OCI-LY7 (cell line): Measurements from ENCODE around the gene ANKRD13A. TPM values are rescaled to one million over a fixed set of nuclear protein-coding genes. Genes with fewer than 3 reads are reported as not detected.

Experiments used
- BruUV-seq: library from RNA; stranded (reverse); fragments of 400-500 nt; replicated peaks from 2 replicates; lab custom pipeline; 2021; lab: Mats Ljungman, UMichigan
- CTCF ChIA-PET: fragments of 300-600 bp; sonication (Branson Sonifier 250); formaldehyde crosslinking; loops from one replicate; lab custom pipeline; 2022; ENCODE audit warnings: antibody characterized with exemption; ENCODE audit not compliant: unreplicated experiment; lab: Charles Lee
- POLR2A ChIA-PET: fragments of 300-600 bp; sonication (Branson Sonifier 250); formaldehyde crosslinking; loops from one replicate; lab custom pipeline; 2022; ENCODE audit warnings: antibody characterized with exemption; lab: Charles Lee
- DNase-seq: peaks from one replicate; pipeline ENCODE4 v3.0.0-alpha.2; 2015; ENCODE audit warnings: low spot score
- H2AFZ ChIP-seq: fragments of 200-600 bp; sonication (generic), shearing (Covaris generic); 2 replicates; pipeline ENCODE4 v1.6.1; 2014; ENCODE audit warnings: mild to moderate bottlenecking, antibody characterized with exemption, low read length, moderate library complexity
- H3K27ac ChIP-seq: fragments of 200-600 bp; sonication (generic); 2 replicates; pipeline ENCODE4 v1.5.1; 2014; ENCODE audit warnings: mixed run types, low read depth, mild to moderate bottlenecking, moderate library complexity, low read length, inconsistent platforms; ENCODE audit not compliant: poor library complexity, severe bottlenecking
- H3K36me3 ChIP-seq: fragments of 200-600 bp; sonication (generic); 2 replicates; pipeline ENCODE4 v1.6.1; 2014; ENCODE audit warnings: mild to moderate bottlenecking, antibody characterized with exemption, low read length, moderate library complexity, mixed read lengths; ENCODE audit not compliant: insufficient read depth
- H3K4me1 ChIP-seq: fragments of 200-600 bp; sonication (generic); 2 replicates; pipeline ENCODE4 v1.5.1; 2014; ENCODE audit warnings: mild to moderate bottlenecking, low read length; ENCODE audit not compliant: insufficient read depth, poor library complexity, severe bottlenecking
- H3K4me2 ChIP-seq: fragments of 200-600 bp; sonication (generic); 2 replicates; pipeline ENCODE4 v1.6.1; 2014; ENCODE audit warnings: mild to moderate bottlenecking, low read length
- H3K4me3 ChIP-seq: fragments of 200-600 bp; sonication (generic); 2 replicates; pipeline ENCODE4 v1.5.1; 2014; ENCODE audit warnings: mild to moderate bottlenecking, low read depth, low read length; ENCODE audit not compliant: poor library complexity, severe bottlenecking
- H3K79me2 ChIP-seq: fragments of 200-600 bp; sonication (generic); 2 replicates; pipeline ENCODE4 v1.6.1; 2016; ENCODE audit warnings: low read depth, mild to moderate bottlenecking, low read length, moderate library complexity, mixed read lengths; ENCODE audit not compliant: insufficient read depth
- H3K9me2 ChIP-seq: fragments of 200-600 bp; sonication (generic); 2 replicates; pipeline ENCODE4 v1.6.1; 2016; ENCODE audit warnings: mild to moderate bottlenecking, low read length, mixed read lengths; ENCODE audit not compliant: insufficient read depth
- H3K9me3 ChIP-seq: fragments of 200-600 bp; sonication (generic); 2 replicates; pipeline ENCODE4 v1.6.1; 2014; ENCODE audit warnings: mild to moderate bottlenecking, mixed run types, low read length, mixed read lengths
- H4K20me1 ChIP-seq: fragments of 200-600 bp; sonication (generic); 2 replicates; pipeline ENCODE4 v1.6.1; 2014; ENCODE audit warnings: mild to moderate bottlenecking, antibody characterized with exemption, low read length, moderate library complexity, mixed read lengths; ENCODE audit not compliant: insufficient read depth
- CTCF ChIP-seq: fragments of 200-600 bp; sonication (generic); conservative IDR thresholded peaks from 2 replicates; pipeline ENCODE4 v1.5.1; 2014; ENCODE audit warnings: mild to moderate bottlenecking, antibody characterized with exemption, low read length, moderate library complexity, mixed read lengths
- EZH2phosphoT487 ChIP-seq: fragments of 200-600 bp; sonication (generic); IDR thresholded peaks from 2 replicates; pipeline ENCODE4 v1.6.1; 2018; ENCODE audit warnings: low read depth, borderline replicate concordance, mild to moderate bottlenecking, mixed run types, antibody characterized with exemption, low read length, moderate library complexity, mixed read lengths
- intact Hi-C: fragments of 100-400 bp; cut with micrococcal nuclease; formaldehyde crosslinking; loops from one replicate; pipeline ENCODE4 v1.10.0; 2022; ENCODE audit not compliant: unreplicated experiment
- total RNA-seq, 2 experiments: library from RNA; depleted of rRNA in 1 of 2; stranded (reverse); fragments of >200 nt in 1 of 2; shearing (Covaris generic) in 1 of 2; gene quantifications; 2 replicates each; pipeline ENCODE4 v1.2.3, GENCODE V29; 2014 to 2022

The ANKRD13A gene
- total RNA-seq, 2 experiments from 2014 or later, result 140 to 216 TPM

GRCh38 chr12:110073049-110073831, 74.0 kb downstream of the ANKRD13A start:
- no peaks in the 10 kb centered on the region for H3K9me3 ChIP-seq
- peak overlapping the region; percentile 58 for H3K4me2 ChIP-seq
- ChIA-PET POLR2A (interaction anchor here (0.6 to 1.5 kb wide), 5 partner anchors 9 to 71 kb away, joined by 3 to 5 read pairs (median 3); no protein-coding TSS in a partner anchor), CTCF (no interaction called here)
- TF ChIP-seq EZH2phosphoT487 (no peak), CTCF (no peak)
- no peaks in the 10 kb centered on the region for H4K20me1 ChIP-seq
- no peaks in the 10 kb centered on the region for H3K79me2 ChIP-seq
- no TSS peak for BruUV-seq
- H2AFZ ChIP-seq, result peak overlapping the region; percentile 88
- H3K4me3 ChIP-seq, result peak overlapping the region; percentile 48
- H3K36me3 ChIP-seq, result no peaks in the 10 kb centered on the region
- peaks cover 19% of the 10 kb centered on the region for H3K4me1 ChIP-seq
- intact Hi-C loops, result no loop called here
- peak; percentile 54 for DNase-seq
- no peak overlapping the region for H3K27ac ChIP-seq
- no peaks in the 10 kb centered on the region for H3K9me2 ChIP-seq

- TF ChIP-seq EZH2phosphoT487 (no peak), CTCF (no peak)
- Histone ChIP-seq H3K9me2 (no peaks in the 10 kb centered on the region), H3K9me3 (no peaks in the 10 kb centered on the region), H3K4me1 (peaks cover 20% of the 10 kb centered on the region), H3K4me2 (no peak overlapping the region), H3K27ac (no peak overlapping the region), H3K36me3 (no peaks in the 10 kb centered on the region), H2AFZ (peak overlapping the region; percentile 88; the same call in 1 of the 2 replicates), H4K20me1 (no peaks in the 10 kb centered on the region), H3K79me2 (no peaks in the 10 kb centered on the region), H3K4me3 (no peak overlapping the region)
- intact Hi-C loops, result no loop called here
- ChIA-PET CTCF (no interaction called here), POLR2A (interaction anchor here (0.6 to 1.5 kb wide), 5 partner anchors 10 to 72 kb away, joined by 3 to 5 read pairs (median 3); no protein-coding TSS in a partner anchor)
- no peak for DNase-seq
- BruUV-seq, result no TSS peak
Observed at GRCh38 chr12:110074089-110074488, 74.9 kb downstream of the ANKRD13A start.

- Histone ChIP-seq H3K4me1 (peaks cover 35% of the 10 kb centered on the region), H3K79me2 (no peaks in the 10 kb centered on the region), H3K36me3 (no peaks in the 10 kb centered on the region), H4K20me1 (no peaks in the 10 kb centered on the region), H3K9me2 (no peaks in the 10 kb centered on the region), H3K4me2 (no peak overlapping the region), H2AFZ (no peak overlapping the region), H3K9me3 (no peaks in the 10 kb centered on the region), H3K4me3 (no peak overlapping the region), H3K27ac (no peak overlapping the region)
- BruUV-seq, result no TSS peak
- TF ChIP-seq CTCF (no peak), EZH2phosphoT487 (no peak)
- no peak for DNase-seq
- POLR2A ChIA-PET, result interaction anchor here (0.6 to 1.1 kb wide), 4 partner anchors 13 to 210 kb away, joined by 3 to 7 read pairs (median 4); no protein-coding TSS in a partner anchor
- intact Hi-C loops, result no loop called here
- CTCF ChIA-PET, result no interaction called here
Observed at GRCh38 chr12:110075880-110076279, 76.7 kb downstream of the ANKRD13A start.
